Thymus (tissue), 11 donors: ENCODE data around the gene GVQW3. TPM values are rescaled to one million over a fixed set of nuclear protein-coding genes. Genes with fewer than 3 reads are reported as not detected.
"Not testable (repeated sequence)": the region's sequence is repeated elsewhere in the genome, so short reads cannot be mapped to it uniquely, and the experiment has no call there.

ENCODE experiments used
- DNase-seq, 9 donors: peaks; one replicate each; pipeline ENCODE4 v3.0.0-alpha.2; 2013; ENCODE audit warnings: low spot score in 9 of 9, low read depth in 6 of 9, missing footprints in 1 of 9
- H3K27ac ChIP-seq, 2 donors: one replicate each; pipeline ENCODE4 v1.5.1; 2013; ENCODE audit warnings: control low read depth in 1 of 2, low read depth in 1 of 2, low read length in 1 of 2, mild to moderate bottlenecking in 1 of 2, moderate library complexity in 1 of 2
- H3K27me3 ChIP-seq, 2 donors: one replicate each; pipeline ENCODE4 v1.5.1; 2013; ENCODE audit warnings: low read length in 1 of 2; ENCODE audit not compliant: control insufficient read depth in 2 of 2, insufficient read depth in 1 of 2
- H3K36me3 ChIP-seq, 2 donors: one replicate each; pipeline ENCODE4 v1.5.1; 2013; ENCODE audit warnings: low read length in 1 of 2, mild to moderate bottlenecking in 1 of 2, moderate library complexity in 1 of 2; ENCODE audit not compliant: control insufficient read depth in 2 of 2, insufficient read depth in 2 of 2
- H3K4me1 ChIP-seq, 2 donors: one replicate each; pipeline ENCODE4 v1.5.1; 2013; ENCODE audit warnings: low read length in 2 of 2; ENCODE audit not compliant: control insufficient read depth in 2 of 2, insufficient read depth in 2 of 2
- H3K4me3 ChIP-seq, 2 donors: one replicate each; pipeline ENCODE4 v1.5.1; 2013; ENCODE audit warnings: low read length in 2 of 2, control low read depth in 1 of 2, mild to moderate bottlenecking in 1 of 2
- H3K9me3 ChIP-seq, 2 donors: one replicate each; pipeline ENCODE4 v1.5.1; 2013; ENCODE audit warnings: low read length in 1 of 2, mild to moderate bottlenecking in 1 of 2; ENCODE audit not compliant: control insufficient read depth in 2 of 2, insufficient read depth in 1 of 2
- WGBS: extraction: QIAGEN DNeasy Blood & Tissue Kit; methylation state at CpG from one replicate; pipeline ENCODE4 v1.1.7; 2013; 5-methylcytosine and 5-hydroxymethylcytosine counted together
- polyA plus RNA-seq: library from polyadenylated mRNA; stranded (reverse); fragments of 200-250 nt; gene quantifications from one replicate; pipeline ENCODE4 v1.2.3, GENCODE V29; 2013
- total RNA-seq: library from RNA; stranded (reverse); fragments of 120-200 nt; gene quantifications from one replicate; pipeline ENCODE4 v1.2.4, GENCODE V29; 2013
- donor health status: healthy.

GVQW3 gene
- total and polyA plus RNA-seq, 2 donors = 1.4 to 2.9 TPM

DNA sequence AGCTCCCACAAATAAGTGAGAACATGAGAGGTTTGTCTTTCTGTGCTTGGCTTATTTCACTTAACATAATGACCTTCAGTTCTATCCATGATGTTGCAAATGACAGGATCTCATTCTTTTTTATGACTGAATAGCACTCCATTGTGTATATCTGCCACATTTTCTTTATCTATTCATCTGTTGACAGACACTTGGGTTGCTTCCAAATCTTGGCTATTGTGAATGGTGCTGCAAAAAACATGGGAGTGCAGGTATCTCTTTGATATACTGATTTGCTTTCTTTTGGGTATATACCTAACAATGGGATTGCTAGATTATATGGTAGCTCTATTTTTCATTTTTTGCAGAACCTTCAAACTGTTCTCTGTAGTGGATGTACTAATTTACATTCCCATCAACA lies 13.3 kb downstream of the GVQW3 start:
- H3K4me1 ChIP-seq = no peaks in the 10 kb centered on the region
- H3K27me3 ChIP-seq = no peaks in the 10 kb centered on the region
- no peak overlapping the region for H3K27ac ChIP-seq
- no peaks in the 10 kb centered on the region for H3K9me3 ChIP-seq
- no peaks in the 10 kb centered on the region for H3K36me3 ChIP-seq
- no peak overlapping the region for H3K4me3 ChIP-seq
- DNase-seq = no peak

GRCh38 chr11:76395296-76395695 lies 14.2 kb downstream of the GVQW3 start:
- H3K27me3 ChIP-seq = no peaks in the 10 kb centered on the region
- WGBS = 100% methylated on average over 1 of the region's 1 CpG
- no peak for DNase-seq
- no peaks in the 10 kb centered on the region for H3K36me3 ChIP-seq
- H3K4me3 ChIP-seq = no peak overlapping the region
- no peaks in the 10 kb centered on the region for H3K9me3 ChIP-seq
- H3K27ac ChIP-seq = no peak overlapping the region
- H3K4me1 ChIP-seq = no peaks in the 10 kb centered on the region

DNA sequence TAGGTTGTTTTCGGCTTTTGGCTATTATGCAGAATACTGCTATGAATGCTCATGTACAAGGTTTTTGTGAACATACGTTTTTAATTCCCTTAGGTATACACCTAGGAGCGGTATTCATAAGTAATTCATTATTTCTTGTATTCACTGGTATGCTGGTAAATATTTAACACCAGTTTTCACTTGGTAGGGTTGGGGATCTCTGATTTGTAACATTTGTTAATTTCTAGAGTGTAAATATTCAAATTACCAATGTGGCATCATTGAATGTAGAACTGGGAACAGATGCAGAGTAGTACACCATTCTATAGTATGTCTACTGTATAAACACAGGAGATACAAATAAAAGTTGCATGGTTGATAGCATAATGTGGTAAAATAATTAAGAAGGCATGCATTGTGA lies 16.3 kb downstream of the GVQW3 start:
- H3K27ac ChIP-seq = no peak overlapping the region
- no peaks in the 10 kb centered on the region for H3K27me3 ChIP-seq
- no peaks in the 10 kb centered on the region for H3K4me1 ChIP-seq
- 96% methylated on average over 3 of the region's 3 CpGs for WGBS
- no peak overlapping the region for H3K4me3 ChIP-seq
- no peaks in the 10 kb centered on the region for H3K9me3 ChIP-seq
- no peaks in the 10 kb centered on the region for H3K36me3 ChIP-seq
- no peak for DNase-seq

DNA sequence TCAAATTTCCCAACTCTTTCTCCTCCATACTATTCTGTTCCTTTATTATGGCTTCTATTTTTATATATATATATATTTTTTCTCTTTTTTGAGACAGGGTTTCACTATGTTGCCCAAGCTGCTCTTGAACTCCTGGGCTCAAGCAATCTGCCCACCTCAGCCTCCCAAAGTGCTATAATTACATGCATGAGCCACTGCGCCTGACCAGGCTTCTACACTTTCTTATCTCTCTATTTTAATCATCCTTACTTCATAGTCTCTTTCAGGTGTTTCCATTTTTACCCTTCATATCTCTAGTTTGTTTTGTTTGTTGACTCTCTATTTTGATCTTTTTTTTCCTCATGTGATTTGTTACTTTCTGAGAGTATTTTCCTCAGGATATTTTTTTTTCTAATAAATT lies 19.8 kb downstream of the GVQW3 start:
- Histone ChIP-seq H3K27me3 (no peaks in the 10 kb centered on the region), H3K4me1 (no peaks in the 10 kb centered on the region), H3K27ac (no peak overlapping the region), H3K4me3 (no peak overlapping the region), H3K9me3 (no peaks in the 10 kb centered on the region), H3K36me3 (no peaks in the 10 kb centered on the region)
- 98% methylated on average over 1 of the region's 1 CpG for WGBS
- no peak for DNase-seq

DNA sequence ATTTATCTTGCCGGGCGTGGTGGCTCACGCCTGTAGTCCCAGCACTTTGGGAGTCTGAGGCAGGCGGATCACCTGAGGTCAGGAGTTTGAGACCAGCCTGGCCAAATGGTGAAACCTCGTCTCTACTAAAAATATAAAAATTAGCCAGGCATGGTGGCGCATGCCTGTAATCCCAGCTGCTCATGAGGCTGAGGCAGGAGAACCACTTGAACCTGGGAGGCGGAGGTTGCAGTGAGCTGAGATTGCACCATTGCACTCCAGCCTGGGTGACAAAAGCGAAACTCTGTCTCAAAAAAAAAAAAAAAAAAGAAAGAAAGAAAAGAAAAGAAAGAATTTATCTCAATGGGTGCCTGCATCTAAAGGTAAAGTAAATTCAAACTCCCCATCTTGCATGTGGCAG lies 20.4 kb downstream of the GVQW3 start:
- H3K27ac ChIP-seq, H3K4me1 ChIP-seq, DNase-seq, H3K4me3 ChIP-seq, H3K27me3 ChIP-seq, H3K9me3 ChIP-seq, H3K36me3 ChIP-seq: not testable (repeated sequence)
- 96% methylated on average over 8 of the region's 8 CpGs for WGBS

DNA sequence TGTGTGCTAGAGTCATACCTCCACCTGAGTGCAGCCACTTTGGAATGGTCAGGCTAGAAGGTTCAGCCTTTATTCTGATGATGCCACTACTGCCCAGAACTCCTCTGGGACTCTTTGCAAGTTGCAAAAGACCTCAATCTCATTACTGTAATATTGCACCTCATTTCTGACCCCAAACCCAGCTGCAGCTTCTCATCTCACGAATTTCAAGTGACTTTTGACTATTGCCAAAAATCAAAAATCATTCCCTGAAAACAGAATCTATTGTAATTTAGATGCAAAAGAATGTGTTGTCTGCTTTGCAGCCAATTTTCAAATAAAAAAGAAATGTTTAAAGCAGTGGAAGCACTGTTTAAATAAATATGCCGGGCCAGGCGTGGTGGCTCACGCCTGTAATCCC lies 25.2 kb downstream of the GVQW3 start:
- Histone ChIP-seq H3K27ac (no peak overlapping the region), H3K27me3 (no peaks in the 10 kb centered on the region), H3K36me3 (no peaks in the 10 kb centered on the region), H3K9me3 (no peaks in the 10 kb centered on the region), H3K4me1 (peaks cover 0 to 4% of the 10 kb centered on the region in 2 donors), H3K4me3 (no peak overlapping the region)
- WGBS = 98% methylated on average over 4 of the region's 4 CpGs
- DNase-seq = no peak

DNA sequence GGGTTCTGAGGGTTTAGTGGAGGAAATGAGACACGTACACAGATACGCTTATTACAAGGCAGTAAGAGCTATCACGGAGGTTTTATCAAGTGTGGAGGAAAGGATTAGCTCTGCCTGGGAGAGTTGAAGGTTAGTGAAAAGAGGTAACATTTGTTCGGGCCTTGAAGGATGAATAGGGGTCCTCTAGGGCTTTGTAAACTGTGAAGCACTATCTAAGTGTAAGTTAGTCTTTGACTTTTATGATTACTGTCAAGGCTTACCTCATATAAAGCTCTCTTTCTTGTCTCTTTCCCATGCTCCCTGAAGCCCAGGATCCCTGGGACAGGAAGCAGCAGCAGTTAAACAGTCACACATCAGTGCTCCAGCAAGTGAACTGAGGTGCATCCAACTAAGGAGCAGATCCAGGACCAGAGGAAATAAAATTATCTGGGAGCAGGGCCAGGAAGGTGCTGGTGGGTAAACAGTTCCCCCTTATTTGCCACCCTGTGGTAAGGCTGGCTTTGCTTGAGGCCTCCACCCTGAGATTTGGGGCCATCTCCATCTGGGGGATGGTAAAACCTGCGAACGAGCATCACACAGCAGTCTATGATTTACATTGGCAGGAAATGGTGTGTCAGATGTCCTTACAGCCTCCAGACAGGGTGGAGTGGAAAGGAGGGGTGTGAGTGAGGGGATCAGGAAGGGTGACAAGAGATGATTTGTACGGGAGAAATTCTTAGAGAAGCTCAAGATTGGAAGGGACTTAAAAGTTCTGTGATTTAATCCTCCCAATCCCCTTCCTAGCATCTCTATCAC lies 27.2 kb downstream of the GVQW3 start:
- Histone ChIP-seq H3K9me3 (no peaks in the 10 kb centered on the region), H3K4me3 (no peak overlapping the region), H3K27me3 (no peaks in the 10 kb centered on the region), H3K4me1 (peaks cover 0 to 4% of the 10 kb centered on the region in 2 donors), H3K27ac (no peak overlapping the region), H3K36me3 (no peaks in the 10 kb centered on the region)
- 62% methylated on average over 7 of the region's 7 CpGs for WGBS
- DNase-seq = peak in 1 of 9 donors; percentile 8

GRCh38 chr11:76410851-76411357 lies 29.8 kb downstream of the GVQW3 start:
- WGBS = 94% methylated on average over 10 of the region's 10 CpGs
- no peak overlapping the region for H3K4me3 ChIP-seq
- H3K36me3 ChIP-seq = no peaks in the 10 kb centered on the region
- H3K4me1 ChIP-seq = peaks cover 0 to 4% of the 10 kb centered on the region in 2 donors
- H3K27me3 ChIP-seq = no peaks in the 10 kb centered on the region
- no peaks in the 10 kb centered on the region for H3K9me3 ChIP-seq
- H3K27ac ChIP-seq = no peak overlapping the region
- no peak for DNase-seq

GRCh38 chr11:76415073-76415472 lies 34.0 kb downstream of the GVQW3 start:
- Histone ChIP-seq H3K27me3 (no peaks in the 10 kb centered on the region), H3K4me1 (no peaks in the 10 kb centered on the region), H3K27ac (no peak overlapping the region), H3K9me3 (no peaks in the 10 kb centered on the region), H3K36me3 (no peaks in the 10 kb centered on the region), H3K4me3 (no peak overlapping the region)
- DNase-seq = no peak
